ENCODE results near the gene ATP10A.
"Not testable (repeated sequence)": the region's sequence is repeated elsewhere in the genome, so short reads cannot be mapped to it uniquely, and the experiment has no call there.

ATP10A gene

DNA sequence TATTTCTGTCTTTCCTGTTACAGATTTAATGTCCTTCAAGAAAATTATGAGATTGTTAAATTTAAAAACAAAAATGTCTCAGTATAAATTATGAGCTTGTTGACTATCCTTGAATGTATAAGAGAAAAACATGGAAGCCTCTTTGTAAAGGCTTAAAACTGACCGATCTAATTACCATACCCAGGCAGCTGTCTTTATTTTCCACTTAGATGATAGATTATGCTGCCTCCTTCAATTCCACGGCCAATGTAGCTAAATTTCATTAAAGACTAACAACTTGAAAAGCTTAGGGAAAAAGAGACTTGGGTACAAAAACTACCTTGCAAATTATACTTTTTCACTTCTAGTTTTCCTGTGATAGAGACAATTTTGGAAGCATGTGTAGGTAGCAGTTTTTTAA is 88.3 kb downstream of the ATP10A start:
- no peaks in the 10 kb centered on the region for H3K4me1 Mint-ChIP-seq (ENCODE audit: low read depth in 2 of 2)
- no peaks in the 10 kb centered on the region for H3K9me3 Mint-ChIP-seq
- no peak overlapping the region for H3K27ac Mint-ChIP-seq
- peaks cover 15% of the 10 kb centered on the region for H3K36me3 Mint-ChIP-seq (ENCODE audit: insufficient read depth)
- H3K27me3 Mint-ChIP-seq: no peaks in the 10 kb centered on the region
- DNase-seq (no peak), ATAC-seq (replicated peaks) (no peak)
- no peak overlapping the region for H3K4me3 Mint-ChIP-seq

DNA sequence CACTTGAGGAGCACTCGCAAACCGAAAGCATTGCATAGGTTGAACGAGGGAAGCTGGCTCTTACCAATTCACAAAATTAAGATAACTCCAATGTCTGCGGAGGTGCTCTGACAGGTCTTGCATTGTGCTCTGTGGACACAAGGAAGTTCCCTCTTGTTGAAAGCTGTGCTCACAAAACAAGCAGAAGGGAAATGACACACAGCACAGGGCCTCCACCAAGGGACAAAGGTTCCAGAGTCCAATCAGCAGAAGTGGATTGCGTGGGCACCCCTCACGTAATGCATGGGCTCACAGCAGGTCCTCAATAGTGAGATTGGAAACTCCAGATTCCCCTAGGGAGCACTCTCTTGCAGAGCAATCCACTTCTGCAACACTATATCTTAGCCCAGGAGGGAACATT is 89.9 kb downstream of the ATP10A start:
- peaks cover 0 to 1% of the 10 kb centered on the region in 2 donors for H3K4me1 Mint-ChIP-seq (ENCODE audit: low read depth in 2 of 2)
- no peak for DNase-seq
- H3K27me3 Mint-ChIP-seq: no peaks in the 10 kb centered on the region

DNA sequence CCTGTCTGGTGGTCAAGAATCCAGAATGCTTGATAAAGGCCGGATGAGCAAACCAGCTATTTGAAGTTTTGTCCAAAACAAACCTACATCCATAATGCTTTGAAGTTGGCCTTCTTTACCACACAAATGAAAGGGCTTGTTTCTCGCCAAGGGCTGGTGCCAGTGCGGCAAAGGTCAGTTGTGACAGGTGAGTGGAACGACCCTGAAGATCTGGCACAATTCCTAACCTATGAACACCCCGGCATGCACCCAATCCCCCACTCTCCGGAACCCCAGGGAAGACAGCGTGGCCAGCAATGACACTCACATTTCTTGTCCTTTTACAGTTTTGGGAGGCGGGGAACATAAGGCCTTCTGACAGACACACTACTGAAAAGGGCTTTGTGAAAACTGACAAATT is 90.6 kb downstream of the ATP10A start:
- ATAC-seq (replicated peaks) (no peak), DNase-seq (no peak)
- H3K9me3 Mint-ChIP-seq: no peaks in the 10 kb centered on the region
- H3K4me3 Mint-ChIP-seq: no peak overlapping the region
- H3K27ac Mint-ChIP-seq: no peak overlapping the region
- peaks cover 6% of the 10 kb centered on the region for H3K36me3 Mint-ChIP-seq (ENCODE audit: insufficient read depth)
- H3K4me1 Mint-ChIP-seq (ENCODE audit: low read depth in 2 of 2): peaks cover 0 to 1% of the 10 kb centered on the region in 2 donors
- H3K27me3 Mint-ChIP-seq: no peaks in the 10 kb centered on the region

More for the DNA sequence above, 89.9 kb downstream of the ATP10A start:
- Mint-ChIP-seq H3K4me3 (no peak overlapping the region), H3K27ac (no peak overlapping the region), H3K9me3 (no peaks in the 10 kb centered on the region), H3K36me3 (ENCODE audit: insufficient read depth) (peaks cover 9% of the 10 kb centered on the region)
- no peak for ATAC-seq (replicated peaks)

DNA sequence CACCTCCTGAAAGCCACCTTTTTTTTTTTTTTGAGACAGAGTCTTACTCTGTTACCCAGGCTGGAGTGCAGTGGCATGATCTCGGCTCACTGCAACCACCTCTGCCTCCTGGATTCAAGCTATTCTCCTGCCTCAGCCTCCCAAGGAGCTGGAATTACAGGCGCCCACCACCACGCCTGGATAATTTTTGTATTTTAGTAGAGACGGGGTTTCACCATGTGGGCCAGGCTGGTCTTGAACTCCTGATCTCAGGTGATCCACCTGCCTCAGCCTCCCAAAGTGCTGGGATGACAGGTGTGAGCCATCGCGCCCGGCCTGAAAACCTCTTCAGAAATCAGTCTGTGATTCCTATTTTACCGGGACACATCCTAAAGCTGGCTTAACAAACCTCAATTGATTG is 91.4 kb downstream of the ATP10A start:
- H3K27me3 Mint-ChIP-seq; ATAC-seq (replicated peaks); DNase-seq; H3K27ac Mint-ChIP-seq; H3K9me3 Mint-ChIP-seq; H3K4me3 Mint-ChIP-seq; H3K4me1 Mint-ChIP-seq (ENCODE audit: low read depth in 2 of 2); H3K36me3 Mint-ChIP-seq (ENCODE audit: insufficient read depth): not testable (repeated sequence)

DNA sequence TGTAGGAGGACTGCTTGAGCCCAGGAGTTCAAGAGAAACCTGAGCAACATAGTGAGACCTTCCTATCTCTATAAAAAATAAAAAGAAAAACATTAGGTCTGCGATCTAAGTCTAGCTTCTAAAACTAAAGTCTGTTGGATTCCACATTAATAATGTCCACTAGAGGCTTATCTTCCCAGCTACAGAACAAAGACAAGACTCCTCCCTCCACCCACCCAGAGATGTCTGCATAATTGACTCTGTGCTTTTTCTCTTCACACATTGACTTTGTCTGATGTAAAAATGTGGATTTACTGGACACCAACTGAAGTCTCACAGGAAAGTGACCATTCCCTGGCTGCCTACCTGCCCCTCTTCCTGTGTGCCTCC is 91.8 kb downstream of the ATP10A start:
- H3K4me3 Mint-ChIP-seq: no peak overlapping the region
- H3K9me3 Mint-ChIP-seq: no peaks in the 10 kb centered on the region
- no peaks in the 10 kb centered on the region for H3K27me3 Mint-ChIP-seq
- ATAC-seq (replicated peaks) (no peak), DNase-seq (no peak)
- no peak overlapping the region for H3K27ac Mint-ChIP-seq
- H3K4me1 Mint-ChIP-seq (ENCODE audit: low read depth in 2 of 2): peaks cover 0 to 3% of the 10 kb centered on the region in 2 donors
- H3K36me3 Mint-ChIP-seq (ENCODE audit: insufficient read depth): peaks cover 8% of the 10 kb centered on the region

DNA sequence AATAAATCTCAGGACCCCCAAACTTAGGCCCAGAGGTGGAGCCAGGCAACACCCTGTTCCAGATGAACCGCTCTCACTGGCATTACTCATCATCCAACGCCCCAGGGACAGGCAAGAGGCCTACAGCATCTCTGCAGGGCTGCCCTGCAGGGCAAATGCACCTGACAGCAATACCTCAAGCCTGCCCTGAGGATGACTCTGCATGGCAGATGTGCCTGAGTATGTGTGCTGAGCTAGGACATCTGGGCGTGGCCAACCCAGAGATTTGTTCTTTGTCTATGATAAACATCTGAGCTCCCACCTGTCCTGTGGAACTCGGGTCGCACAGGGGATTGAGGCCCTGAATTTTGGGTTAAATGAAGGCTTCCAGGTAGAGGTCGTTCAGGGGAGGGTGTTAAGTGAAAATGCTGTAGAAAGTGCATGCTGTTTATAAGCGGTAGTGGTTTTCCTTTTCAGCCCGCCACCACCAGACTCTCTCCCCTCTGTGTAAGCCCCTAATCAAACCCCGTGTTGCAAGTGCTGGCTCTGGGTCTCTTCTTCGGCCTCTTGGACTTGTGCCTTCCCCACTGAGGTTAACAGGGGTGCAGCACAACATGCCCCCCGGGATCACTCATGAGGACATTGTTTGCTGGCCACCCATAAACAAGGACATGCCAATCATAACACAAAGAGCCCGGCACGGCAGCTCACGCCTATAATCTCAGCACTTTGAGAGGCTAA is 92.3 kb downstream of the ATP10A start:
- H3K4me1 Mint-ChIP-seq (ENCODE audit: low read depth in 2 of 2): peaks cover 0 to 3% of the 10 kb centered on the region in 2 donors
- no peaks in the 10 kb centered on the region for H3K9me3 Mint-ChIP-seq

DNA sequence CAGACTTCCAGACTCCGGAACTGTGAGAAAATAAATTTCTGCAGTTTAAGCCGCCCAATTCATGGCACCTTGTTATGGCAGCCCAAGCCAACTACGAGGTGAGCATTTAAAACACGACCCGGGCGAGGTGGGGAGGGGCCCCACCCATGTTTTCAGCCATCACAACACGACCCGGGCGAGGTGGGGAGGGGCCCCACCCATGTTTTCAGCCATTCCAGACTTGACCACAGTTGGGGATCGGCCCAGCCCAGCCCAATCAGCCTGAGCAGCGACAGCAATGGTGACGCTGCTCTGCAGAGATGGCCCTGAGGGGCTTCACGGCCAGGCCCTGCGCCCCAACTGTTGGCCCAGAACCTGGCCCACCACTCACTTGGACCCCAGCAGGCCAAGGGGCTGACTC is 93.1 kb downstream of the ATP10A start:
- DNase-seq (no peak), ATAC-seq (replicated peaks) (no peak)
- Mint-ChIP-seq H3K27ac (no peak overlapping the region), H3K9me3 (no peaks in the 10 kb centered on the region), H3K36me3 (ENCODE audit: insufficient read depth) (peaks cover 8% of the 10 kb centered on the region), H3K4me3 (no peak overlapping the region), H3K4me1 (ENCODE audit: low read depth in 2 of 2) (peaks cover 0 to 3% of the 10 kb centered on the region in 2 donors), H3K27me3 (no peaks in the 10 kb centered on the region)

More for the DNA sequence above, 92.3 kb downstream of the ATP10A start:
- DNase-seq (no peak), ATAC-seq (replicated peaks) (no peak)
- Mint-ChIP-seq H3K27ac (no peak overlapping the region), H3K36me3 (ENCODE audit: insufficient read depth) (peaks cover 8% of the 10 kb centered on the region), H3K27me3 (no peaks in the 10 kb centered on the region), H3K4me3 (no peak overlapping the region)

DNA sequence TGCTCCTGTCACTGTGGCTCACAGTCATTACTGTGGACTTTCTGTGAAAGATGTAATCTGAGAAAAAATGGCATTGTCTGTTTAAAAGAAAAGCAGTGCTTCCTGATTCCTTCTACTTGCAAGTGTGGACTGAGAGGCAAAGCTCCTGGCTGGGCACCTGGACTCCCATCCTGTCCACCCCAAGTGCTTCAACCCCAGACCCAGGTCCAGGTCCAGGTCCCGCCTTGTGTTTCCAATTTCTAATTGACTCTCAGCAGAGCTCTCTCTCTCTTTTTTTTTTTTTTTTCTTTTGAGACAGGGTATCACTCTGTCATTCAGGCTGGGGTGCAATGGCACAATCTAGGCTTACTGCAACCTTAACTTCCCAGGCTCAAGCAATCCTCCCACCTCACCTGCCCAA is 94.9 kb downstream of the ATP10A start:
- Mint-ChIP-seq H3K4me1 (ENCODE audit: low read depth in 2 of 2) (peaks cover 0 to 4% of the 10 kb centered on the region in 2 donors), H3K9me3 (no peaks in the 10 kb centered on the region), H3K36me3 (ENCODE audit: insufficient read depth) (peaks cover 8% of the 10 kb centered on the region), H3K27me3 (no peaks in the 10 kb centered on the region), H3K27ac (no peak overlapping the region), H3K4me3 (no peak overlapping the region)
- DNase-seq: no peak
- no peak for ATAC-seq (replicated peaks)

DNA sequence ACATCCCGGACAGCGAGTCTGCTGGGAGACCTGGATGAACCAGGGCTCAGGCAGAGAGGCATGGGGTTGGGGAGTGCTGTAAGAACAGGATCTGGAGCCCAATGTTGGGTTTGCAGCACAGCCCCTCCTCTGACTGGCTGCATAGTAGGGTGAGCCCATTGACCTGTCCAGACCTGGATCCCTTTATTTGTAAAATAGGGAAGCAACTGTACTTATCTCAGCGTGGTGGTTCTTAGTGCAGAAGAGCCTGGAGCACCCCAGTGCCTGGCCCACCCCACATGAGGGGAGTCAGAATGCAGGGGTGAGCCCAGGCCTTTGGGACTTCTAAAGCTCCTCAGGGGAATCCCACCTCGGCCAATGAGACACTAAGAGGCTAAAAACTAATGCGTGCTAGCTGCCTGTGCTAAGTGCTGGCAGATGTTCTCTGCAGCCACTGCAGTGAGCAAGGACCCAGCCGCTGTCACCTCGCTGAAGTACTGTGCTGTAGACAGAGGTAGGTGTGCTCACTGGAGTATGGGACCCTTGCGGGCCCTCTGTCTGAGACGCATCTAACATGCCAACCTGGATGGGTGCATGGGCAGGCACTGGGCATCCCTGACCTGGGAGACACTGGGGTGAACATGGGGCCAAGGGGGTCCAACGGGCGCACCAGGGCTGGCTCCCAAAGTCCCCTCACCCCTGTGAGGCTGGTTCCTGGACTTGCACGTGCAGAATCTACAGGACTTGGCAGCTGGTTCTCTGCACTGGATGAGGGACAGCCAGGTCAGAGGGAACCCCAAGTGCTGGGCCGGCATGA is 95.6 kb downstream of the ATP10A start:
- ATAC-seq (replicated peaks) (no peak), DNase-seq (no peak)
- no peak overlapping the region for H3K27ac Mint-ChIP-seq
- H3K27me3 Mint-ChIP-seq: no peaks in the 10 kb centered on the region
- no peak overlapping the region for H3K4me3 Mint-ChIP-seq
- peaks cover 4% of the 10 kb centered on the region for H3K36me3 Mint-ChIP-seq (ENCODE audit: insufficient read depth)
- peaks cover 0 to 6% of the 10 kb centered on the region in 2 donors for H3K4me1 Mint-ChIP-seq (ENCODE audit: low read depth in 2 of 2)
- no peaks in the 10 kb centered on the region for H3K9me3 Mint-ChIP-seq

DNA sequence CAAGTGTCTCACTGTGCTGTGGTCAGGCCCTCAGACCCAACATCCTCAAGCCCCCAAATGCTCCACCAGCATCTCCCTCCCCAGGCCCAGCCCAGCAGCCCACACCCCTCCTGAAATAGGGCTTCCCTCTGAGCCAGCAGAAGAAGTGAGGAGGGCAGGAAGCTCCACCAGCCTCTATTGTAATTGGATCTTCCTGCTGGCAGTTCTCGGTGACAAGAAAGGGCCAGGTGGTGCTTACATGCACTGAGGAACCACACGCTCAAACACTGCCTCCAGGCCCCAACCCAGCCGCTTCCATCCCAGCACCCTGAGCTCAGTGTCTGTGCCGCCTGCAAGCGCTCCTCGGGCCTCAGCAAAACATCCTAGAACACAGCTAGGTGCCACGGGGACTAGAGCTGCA is 96.7 kb downstream of the ATP10A start:
- Mint-ChIP-seq H3K4me1 (ENCODE audit: low read depth in 2 of 2) (peaks cover 0 to 6% of the 10 kb centered on the region in 2 donors), H3K36me3 (ENCODE audit: insufficient read depth) (peaks cover 2% of the 10 kb centered on the region), H3K9me3 (no peaks in the 10 kb centered on the region), H3K27ac (no peak overlapping the region), H3K27me3 (no peaks in the 10 kb centered on the region), H3K4me3 (no peak overlapping the region)
- DNase-seq: no peak
- ATAC-seq (replicated peaks): no peak

DNA sequence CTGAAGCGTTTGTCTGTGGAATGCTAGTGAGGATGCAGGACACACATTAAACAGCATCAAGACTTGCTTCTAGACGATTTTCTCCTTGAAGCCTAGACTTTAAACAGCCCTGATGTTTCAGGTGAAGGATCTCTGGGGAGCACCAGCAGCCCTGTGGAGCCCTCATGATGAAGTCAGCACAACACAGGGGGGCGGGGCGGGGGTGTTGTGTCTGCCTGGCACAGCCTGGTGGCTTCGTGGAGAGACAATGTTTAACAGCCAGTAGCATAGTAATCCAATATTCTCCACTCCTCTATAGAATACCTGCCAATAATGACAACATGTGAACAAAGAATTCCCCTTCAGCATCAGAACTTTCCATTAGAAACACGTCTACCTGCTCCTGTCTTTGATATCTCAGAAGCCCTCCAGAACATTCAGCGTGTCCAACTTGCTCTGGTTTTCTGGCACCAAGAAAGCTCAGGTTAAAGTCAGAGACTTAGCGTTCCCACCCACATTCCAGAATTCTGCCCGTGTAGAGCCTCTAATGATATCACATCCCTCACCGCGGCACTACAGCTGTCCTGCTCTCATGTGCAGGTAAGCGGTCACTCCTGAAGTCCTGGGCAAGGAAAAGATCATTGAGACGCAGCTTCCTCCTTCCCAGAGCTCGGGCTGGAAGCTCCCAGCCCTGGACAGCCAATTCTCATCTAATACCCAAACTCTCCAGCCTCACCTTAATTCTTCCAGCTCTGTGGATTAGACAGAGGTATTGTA is 98.0 kb downstream of the ATP10A start:
- H3K9me3 Mint-ChIP-seq: no peaks in the 10 kb centered on the region
- ATAC-seq (replicated peaks) (no peak), DNase-seq (no peak)
- H3K4me3 Mint-ChIP-seq: no peak overlapping the region
- no peaks in the 10 kb centered on the region for H3K27me3 Mint-ChIP-seq
- H3K4me1 Mint-ChIP-seq (ENCODE audit: low read depth in 2 of 2): peaks cover 0 to 6% of the 10 kb centered on the region in 2 donors
- H3K36me3 Mint-ChIP-seq (ENCODE audit: insufficient read depth): peaks cover 2% of the 10 kb centered on the region
- H3K27ac Mint-ChIP-seq: no peak overlapping the region

DNA sequence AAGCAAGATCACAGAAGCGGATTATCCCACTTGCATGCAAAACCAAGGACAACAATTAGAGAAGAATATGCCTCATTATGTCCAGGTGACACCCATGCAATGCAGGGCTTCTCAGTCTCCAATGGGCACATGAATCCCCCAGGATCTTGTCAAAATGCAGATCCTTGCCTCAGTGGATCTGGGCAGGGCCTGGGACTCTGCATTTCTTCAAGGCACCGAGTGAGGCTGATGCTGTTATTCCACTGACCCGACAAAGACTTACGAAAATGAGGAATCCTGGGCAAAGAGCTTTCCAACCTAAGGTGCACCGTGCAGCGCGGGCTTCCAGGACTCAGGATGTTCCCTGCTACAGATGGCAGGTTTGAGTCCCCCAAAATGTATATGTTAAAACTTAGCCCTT is 99.2 kb downstream of the ATP10A start:
- peaks cover 0 to 6% of the 10 kb centered on the region in 2 donors for H3K4me1 Mint-ChIP-seq (ENCODE audit: low read depth in 2 of 2)
- H3K36me3 Mint-ChIP-seq (ENCODE audit: insufficient read depth): peaks cover 6% of the 10 kb centered on the region
- DNase-seq (no peak), ATAC-seq (replicated peaks) (no peak)
- no peak overlapping the region for H3K27ac Mint-ChIP-seq
- no peaks in the 10 kb centered on the region for H3K9me3 Mint-ChIP-seq
- no peaks in the 10 kb centered on the region for H3K27me3 Mint-ChIP-seq
- no peak overlapping the region for H3K4me3 Mint-ChIP-seq

DNA sequence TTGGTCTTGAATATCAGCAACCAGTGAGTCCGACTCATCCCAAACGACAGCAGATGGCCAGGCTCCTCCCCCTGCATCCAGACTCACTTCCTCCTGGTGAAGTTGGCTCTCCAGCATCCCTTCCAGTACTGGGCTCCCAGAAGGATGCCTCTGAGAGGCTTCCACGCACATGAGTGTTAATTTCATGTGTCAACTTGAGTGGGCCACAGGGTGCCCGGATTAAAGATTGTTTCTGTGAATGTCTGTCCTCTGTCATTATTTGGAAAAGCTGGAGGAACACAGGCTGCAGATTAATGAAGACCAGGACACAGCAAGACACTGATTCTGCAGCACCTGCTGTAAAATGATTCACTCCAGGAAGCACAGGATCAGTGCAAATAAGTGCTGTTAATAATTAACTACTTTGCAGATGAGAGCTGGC is 99.8 kb downstream of the ATP10A start:
- Mint-ChIP-seq H3K36me3 (ENCODE audit: insufficient read depth) (peaks cover 6% of the 10 kb centered on the region), H3K4me1 (ENCODE audit: low read depth in 2 of 2) (peaks cover 0 to 5% of the 10 kb centered on the region in 2 donors), H3K27me3 (no peaks in the 10 kb centered on the region), H3K9me3 (peaks cover 0 to 3% of the 10 kb centered on the region in 2 donors), H3K4me3 (no peak overlapping the region), H3K27ac (no peak overlapping the region)
- no peak for ATAC-seq (replicated peaks)
- no peak for DNase-seq

Data from effector memory CD8-positive, alpha-beta T cell (primary cell).